H9 (cell line): ENCODE data around the gene ASAP3. TPM values are rescaled to one million over a fixed set of nuclear protein-coding genes. Genes with fewer than 3 reads are reported as not detected.

ENCODE experiments used
- DNase-seq: peaks from one replicate; pipeline ENCODE4 v3.0.0-alpha.2; 2017
- H2AFZ ChIP-seq: one replicate; pipeline ENCODE4 v1.6.1; 2013; ENCODE audit warnings: mild to moderate bottlenecking, low read length, control low read depth, moderate library complexity
- H2AK5ac ChIP-seq: 2 replicates; pipeline ENCODE4 v1.6.1; 2013; ENCODE audit warnings: low read length, control low read depth, mixed read lengths; ENCODE audit not compliant: insufficient read length
- H2BK120ac ChIP-seq: one replicate; pipeline ENCODE4 v1.6.1; 2013; ENCODE audit warnings: low read depth, mild to moderate bottlenecking, low read length, control low read depth, inconsistent platforms; ENCODE audit not compliant: poor library complexity, severe bottlenecking
- H2BK12ac ChIP-seq: 2 replicates; pipeline ENCODE4 v1.6.1; 2013; ENCODE audit warnings: low read length, control low read depth, mixed read lengths, low read depth; ENCODE audit not compliant: insufficient read length
- H2BK15ac ChIP-seq: 2 replicates; pipeline ENCODE4 v1.6.1; 2013; ENCODE audit warnings: low read depth, low read length, control low read depth
- H2BK20ac ChIP-seq: one replicate; pipeline ENCODE4 v1.6.1; 2013; ENCODE audit warnings: low read depth, mild to moderate bottlenecking, low read length, control low read depth, inconsistent platforms; ENCODE audit not compliant: poor library complexity, severe bottlenecking
- H2BK5ac ChIP-seq: 2 replicates; pipeline ENCODE4 v1.6.1; 2013; ENCODE audit warnings: low read length, control low read depth, mixed read lengths; ENCODE audit not compliant: insufficient read length
- H3K14ac ChIP-seq: 2 replicates; pipeline ENCODE4 v1.6.1; 2013; ENCODE audit warnings: low read length, control low read depth; ENCODE audit not compliant: insufficient read depth
- H3K18ac ChIP-seq: 2 replicates; pipeline ENCODE4 v1.6.1; 2013; ENCODE audit warnings: low read depth, mild to moderate bottlenecking, mixed read lengths, low read length, control low read depth; ENCODE audit not compliant: insufficient read length
- H3K23ac ChIP-seq: 2 replicates; pipeline ENCODE4 v1.6.1; 2013; ENCODE audit warnings: low read length, control low read depth, mixed read lengths, low read depth; ENCODE audit not compliant: insufficient read length
- H3K23me2 ChIP-seq: 2 replicates; pipeline ENCODE4 v1.6.1; 2013; ENCODE audit warnings: low read depth, mild to moderate bottlenecking, mixed read lengths, low read length, control low read depth; ENCODE audit not compliant: insufficient read length, poor library complexity, severe bottlenecking
- H3K27ac ChIP-seq: 2 replicates; pipeline ENCODE4 v1.5.1; 2013; ENCODE audit warnings: low read length, control low read depth, mixed read lengths, low read depth; ENCODE audit not compliant: insufficient read length
- H3K27me3 ChIP-seq: 2 replicates; pipeline ENCODE4 v1.6.1; 2013; ENCODE audit warnings: low read length, control low read depth, inconsistent platforms; ENCODE audit not compliant: insufficient read depth
- H3K4ac ChIP-seq: 2 replicates; pipeline ENCODE4 v1.6.1; 2013; ENCODE audit warnings: low read depth, mild to moderate bottlenecking, control low read depth, inconsistent platforms, low read length, moderate library complexity
- H3K4me1 ChIP-seq: 2 replicates; pipeline ENCODE4 v1.6.1; 2013; ENCODE audit warnings: low read length, control low read depth, inconsistent platforms; ENCODE audit not compliant: insufficient read depth
- H3K4me2 ChIP-seq: 2 replicates; pipeline ENCODE4 v1.6.1; 2013; ENCODE audit warnings: low read length, control low read depth, mixed read lengths; ENCODE audit not compliant: insufficient read length, insufficient read depth
- H3K56ac ChIP-seq: 2 replicates; pipeline ENCODE4 v1.6.1; 2013; ENCODE audit warnings: low read depth, mild to moderate bottlenecking, mixed read lengths, low read length, control low read depth; ENCODE audit not compliant: insufficient read length
- H3K79me1 ChIP-seq: 2 replicates; pipeline ENCODE4 v1.6.1; 2013; ENCODE audit warnings: low read depth, mild to moderate bottlenecking, moderate library complexity, low read length, control low read depth, inconsistent platforms; ENCODE audit not compliant: insufficient read depth, poor library complexity, severe bottlenecking
- H3K79me2 ChIP-seq: 2 replicates; pipeline ENCODE4 v1.6.1; 2013; ENCODE audit warnings: low read length, control low read depth, inconsistent platforms; ENCODE audit not compliant: insufficient read depth
- H3K9ac ChIP-seq: 2 replicates; pipeline ENCODE4 v1.6.1; 2013; ENCODE audit warnings: low read length, control low read depth, mixed read lengths; ENCODE audit not compliant: insufficient read length; ENCODE audit errors: extremely low read depth
- H3K9me3 ChIP-seq: one replicate; pipeline ENCODE4 v1.6.1; 2013; ENCODE audit warnings: low read depth, low read length, inconsistent platforms; ENCODE audit not compliant: control insufficient read depth
- H3T11ph ChIP-seq: one replicate; pipeline ENCODE4 v1.6.1; 2013; ENCODE audit warnings: mild to moderate bottlenecking, low read length, control low read depth, inconsistent platforms
- H4K20me1 ChIP-seq: one replicate; pipeline ENCODE4 v1.6.1; 2013; ENCODE audit not compliant: control insufficient read depth, insufficient read length, insufficient read depth
- H4K5ac ChIP-seq: 2 replicates; pipeline ENCODE4 v1.6.1; 2013; ENCODE audit warnings: low read depth, mild to moderate bottlenecking, mixed read lengths, low read length, control low read depth; ENCODE audit not compliant: insufficient read length
- H4K8ac ChIP-seq: replicated peaks from 2 replicates; pipeline ENCODE4 v1.6.1; 2013; ENCODE audit warnings: low read length, control low read depth, mixed read lengths, low read depth; ENCODE audit not compliant: insufficient read length
- H4K91ac ChIP-seq: 2 replicates; pipeline ENCODE4 v1.6.1; 2013; ENCODE audit warnings: low read depth, mild to moderate bottlenecking, moderate library complexity, mixed read lengths, low read length, control low read depth; ENCODE audit not compliant: insufficient read length
- H3K27ac Mint-ChIP-seq, 3 experiments: 2 replicates in 2 of 3; 3 replicates in 1 of 3; pipeline ENCODE4 v1.8.0; 2020 to 2021; ENCODE audit warnings: mixed read lengths in 3 of 3, mild to moderate bottlenecking in 1 of 3, moderate library complexity in 1 of 3
- H3K27me3 Mint-ChIP-seq: 2 replicates; pipeline ENCODE4 v1.8.0; 2021; ENCODE audit warnings: low read depth, mild to moderate bottlenecking, moderate library complexity, mixed read lengths
- H3K36me3 Mint-ChIP-seq, 3 experiments: 2 replicates in 2 of 3; 3 replicates in 1 of 3; pipeline ENCODE4 v1.8.0; 2020 to 2021; ENCODE audit warnings: low read depth in 3 of 3, mixed read lengths in 3 of 3; ENCODE audit not compliant: insufficient read depth in 1 of 3
- H3K4me1 Mint-ChIP-seq, 2 experiments: 2 replicates each; pipeline ENCODE4 v1.8.0; 2020; ENCODE audit warnings: mixed read lengths in 2 of 2
- H3K4me3 Mint-ChIP-seq, 2 experiments: 2 replicates in 1 of 2; 3 replicates in 1 of 2; pipeline ENCODE4 v1.8.0; 2020 to 2021; ENCODE audit warnings: mild to moderate bottlenecking in 2 of 2, mixed read lengths in 2 of 2, moderate library complexity in 1 of 2
- H3K9me3 Mint-ChIP-seq, 2 experiments: 2 replicates in 1 of 2; 3 replicates in 1 of 2; pipeline ENCODE4 v1.8.0; 2020; ENCODE audit warnings: mild to moderate bottlenecking in 2 of 2, mixed read lengths in 2 of 2, moderate library complexity in 1 of 2
- CTCF ChIP-seq: fragments of 200-600 bp; sonication (generic); conservative IDR thresholded peaks from 3 replicates; pipeline ENCODE4 v1.8.0; 2021; ENCODE audit warnings: antibody characterized with exemption, mild to moderate bottlenecking
- WGBS: extraction: QIAGEN DNeasy Blood & Tissue Kit; methylation state at CpG from one replicate; pipeline ENCODE4 v1.1.7; 2013; ENCODE audit warnings: missing lambda C conversion rate, low lambda C conversion rate, mixed read lengths; ENCODE audit not compliant: insufficient read length; ENCODE audit errors: extremely low coverage; 5-methylcytosine and 5-hydroxymethylcytosine counted together
- total RNA-seq: library from RNA; stranded (reverse); gene quantifications from 2 replicates; pipeline ENCODE4 v1.2.1, GENCODE V29; 2021

ASAP3 gene
- total RNA-seq, 1 experiment from 2014 or later = 26.7 TPM

GRCh38 chr1:23446661-23447310, 37.2 kb downstream of the ASAP3 start:
- no peak overlapping the region for H2BK20ac ChIP-seq
- no peaks in the 10 kb centered on the region for H3K79me2 ChIP-seq
- Mint-ChIP-seq H3K9me3 (no peaks in the 10 kb centered on the region), H3K36me3 (peaks cover 3 to 14% (median 5%) of the 10 kb centered on the region in 3 experiments; a peak in 6 of 7 replicates), H3K4me1 (no peaks in the 10 kb centered on the region), H3K4me3 (no peak overlapping the region), H3K27ac (no peak overlapping the region), H3K27me3 (no peaks in the 10 kb centered on the region; the same call in 1 of the 2 replicates)
- no peak overlapping the region for H2BK120ac ChIP-seq
- H3K79me1 ChIP-seq = no peaks in the 10 kb centered on the region
- no peak overlapping the region for H3K4me2 ChIP-seq
- no peaks in the 10 kb centered on the region for H3K4me1 ChIP-seq
- DNase-seq = no peak
- no peak overlapping the region for H2BK12ac ChIP-seq
- H3K23me2 ChIP-seq = no peaks in the 10 kb centered on the region
- TF ChIP-seq CTCF = no peak
- H4K91ac ChIP-seq = no peak overlapping the region
- no peak overlapping the region for H2BK5ac ChIP-seq
- WGBS = no CpG with 5 or more reads among the region's 8 CpGs
- H3K18ac ChIP-seq = no peak overlapping the region
- H4K8ac ChIP-seq = no peak overlapping the region
- H3K23ac ChIP-seq = no peak overlapping the region
- H3K4ac ChIP-seq = no peak overlapping the region
- H2AFZ ChIP-seq = no peak overlapping the region
- no peak overlapping the region for H4K5ac ChIP-seq
- H3K56ac ChIP-seq = no peak overlapping the region
- no peak overlapping the region for H3K14ac ChIP-seq
- H2AK5ac ChIP-seq = no peak overlapping the region
- H3K9me3 ChIP-seq = no peaks in the 10 kb centered on the region
- H2BK15ac ChIP-seq = no peak overlapping the region
- no peak overlapping the region for H3T11ph ChIP-seq
- H3K9ac ChIP-seq = no peak overlapping the region
- no peak overlapping the region for H3K27ac ChIP-seq
- no peaks in the 10 kb centered on the region for H3K27me3 ChIP-seq
- H4K20me1 ChIP-seq = no peaks in the 10 kb centered on the region
